GM18517 (cell line): Measurements from ENCODE around the gene PPP1R15B.
A peak's percentile ranks its signal among the peaks of the same experiment; 100 is the strongest.
"Not testable (repeated sequence)": the region's sequence is repeated elsewhere in the genome, so short reads cannot be mapped to it uniquely, and the experiment has no call there.

ENCODE experiments used
- ATAC-seq: cut with Tn5 transposase; IDR thresholded peaks from one replicate; pipeline ENCODE4 v1.9.1; 2021; ENCODE audit warnings: mild to moderate bottlenecking, moderate library complexity; ENCODE audit not compliant: unreplicated experiment

The PPP1R15B gene

DNA sequence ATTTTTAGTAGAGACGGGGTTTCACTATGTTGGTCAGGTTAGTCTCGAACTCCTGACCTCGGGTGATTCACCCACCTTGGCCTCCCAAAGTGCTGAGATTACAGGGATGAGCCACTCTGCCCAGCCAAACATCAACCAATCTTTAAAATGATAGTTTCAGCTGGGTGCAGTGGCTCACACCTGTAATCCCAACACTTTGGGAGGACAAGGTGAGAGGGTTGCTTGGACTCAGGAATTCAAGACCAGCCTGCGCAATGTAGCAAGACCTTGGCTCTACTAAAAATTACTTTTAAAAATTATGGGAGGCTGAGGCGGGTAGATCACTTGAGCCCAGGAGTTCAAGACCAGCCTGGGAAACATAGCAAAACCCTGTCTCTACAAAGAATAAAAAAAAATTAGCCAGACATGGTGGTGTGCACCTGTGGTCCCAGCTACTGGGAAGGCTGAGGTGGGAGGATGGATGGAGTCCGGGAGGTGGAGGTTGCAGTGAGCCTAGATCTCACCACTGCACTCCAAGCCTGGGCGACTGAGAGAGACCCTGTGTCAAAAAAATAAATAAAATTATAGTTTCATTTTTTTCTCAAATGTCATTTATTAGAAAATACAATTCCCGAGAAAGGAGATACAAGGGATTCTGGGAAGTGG, 10.6 kb upstream of the PPP1R15B start:
- not testable (repeated sequence) for ATAC-seq

DNA sequence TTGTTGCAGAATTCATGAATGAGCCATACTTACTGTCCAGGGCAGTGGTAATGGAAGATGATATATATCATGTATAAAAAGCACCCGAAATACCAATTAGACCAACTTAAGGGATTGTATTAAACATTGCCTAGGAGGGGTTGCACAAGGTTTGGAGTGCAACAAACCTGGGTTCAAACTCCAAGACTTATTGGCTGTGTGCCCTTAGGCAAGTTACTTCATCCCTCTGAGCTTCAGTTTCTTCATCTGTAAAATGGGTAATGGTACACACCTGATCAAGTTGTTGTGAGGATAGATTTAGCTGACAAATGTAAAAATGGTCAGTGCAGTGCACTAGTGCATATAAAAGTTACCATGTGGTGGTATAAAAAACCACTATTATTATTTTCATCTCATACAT, 9.8 kb upstream of the PPP1R15B start:
- ATAC-seq: no peak

DNA sequence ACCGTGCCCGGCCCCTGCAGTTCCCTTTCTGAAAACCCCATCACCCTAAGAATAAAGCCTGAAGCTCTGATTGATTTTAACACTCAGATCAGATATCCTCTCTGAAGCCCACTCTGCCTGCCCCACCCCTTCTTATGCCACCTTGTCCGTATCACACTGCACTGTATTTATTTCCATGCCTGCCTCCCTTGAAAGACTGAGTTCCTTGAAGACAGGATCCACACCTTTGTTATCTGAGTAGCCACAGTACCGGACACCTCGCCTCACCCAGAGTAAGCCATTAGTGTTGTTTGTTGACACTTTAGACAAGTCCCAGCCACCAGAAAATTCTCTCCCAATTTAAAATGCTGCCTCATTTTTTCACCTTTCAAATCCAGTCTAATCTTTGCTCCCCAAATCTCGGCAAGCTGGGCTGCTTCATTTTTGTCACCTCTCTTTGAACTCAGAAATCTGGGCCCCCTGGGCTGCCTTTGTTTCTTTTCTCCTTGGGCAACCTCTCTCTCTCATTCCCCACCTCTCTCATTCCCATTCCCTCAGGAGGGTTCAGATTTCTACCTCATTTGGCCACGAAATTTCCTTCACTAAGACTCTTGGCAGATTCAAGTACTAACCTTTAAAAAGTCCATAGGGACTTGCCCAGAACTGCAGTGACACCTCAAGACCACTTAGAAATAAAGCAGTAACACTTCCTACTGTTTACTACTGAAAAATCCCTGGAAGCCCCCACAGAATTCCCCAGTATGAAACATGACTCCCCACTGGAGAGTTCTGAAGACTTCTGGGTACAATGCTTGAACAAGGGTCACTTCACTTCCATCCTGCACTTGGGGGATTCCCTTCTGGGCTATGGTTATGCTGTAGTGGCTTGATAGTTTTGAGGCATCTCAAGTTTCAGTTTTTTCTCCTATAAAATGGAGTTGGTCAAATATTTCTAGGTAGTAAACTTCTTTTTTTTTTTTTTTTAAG, 8.7 kb upstream of the PPP1R15B start:
- ATAC-seq: no peak

DNA sequence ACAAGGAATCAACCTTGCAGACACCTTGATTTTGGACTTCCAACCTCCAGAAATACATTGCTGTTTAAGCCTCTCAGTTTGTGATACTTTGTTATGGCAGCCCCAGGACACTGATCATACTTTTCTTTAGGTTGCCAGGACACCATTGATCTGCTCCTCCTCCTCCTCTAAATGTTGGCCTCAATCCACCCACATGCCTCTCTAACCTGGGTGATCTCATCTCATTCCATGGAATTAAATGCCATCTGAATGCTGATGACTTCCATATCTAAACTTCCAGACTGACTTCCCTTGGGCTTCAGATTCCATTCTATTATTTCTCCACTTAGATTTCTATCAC, 7.4 kb upstream of the PPP1R15B start:
- ATAC-seq: no peak

DNA sequence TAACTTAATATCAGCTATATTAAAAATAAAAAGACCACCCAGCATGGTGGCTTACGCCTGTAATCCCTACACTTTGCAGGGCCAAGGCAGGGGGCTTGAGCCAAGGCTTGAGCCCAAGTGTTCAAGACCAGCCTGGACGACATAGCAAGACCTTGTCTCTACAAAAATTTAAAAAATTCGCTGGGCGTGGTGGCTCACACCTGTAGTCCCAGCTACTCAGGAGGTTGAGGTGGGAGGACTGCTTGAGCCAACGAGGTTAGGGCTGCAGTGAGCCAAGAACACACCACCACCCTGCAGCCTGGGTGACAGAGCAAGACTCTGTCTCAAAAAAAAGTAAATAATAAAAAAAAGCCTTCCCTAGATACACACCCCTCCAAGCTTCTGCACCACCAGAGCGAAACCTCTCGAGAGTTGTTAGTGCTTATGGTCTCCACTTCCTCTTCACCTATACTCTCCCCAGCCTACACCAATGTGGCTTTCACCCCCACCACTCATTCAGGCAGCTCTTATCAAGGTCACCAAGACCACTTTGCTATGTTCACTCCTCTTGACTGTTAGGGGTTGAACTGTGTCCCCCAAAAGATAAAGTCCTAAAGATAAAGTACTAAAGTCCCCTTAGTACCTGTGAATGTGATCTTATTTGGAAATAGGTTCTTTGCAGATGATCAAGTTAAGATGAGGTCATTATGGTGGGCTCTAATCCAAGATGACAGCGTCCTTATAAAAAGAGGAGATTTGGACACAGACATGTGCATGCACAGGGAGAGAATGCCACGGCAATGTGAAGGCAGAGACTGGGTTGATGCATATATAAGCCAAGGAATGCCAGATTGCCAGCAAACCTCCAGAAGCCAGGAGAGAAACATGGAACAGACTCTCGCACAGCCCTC, 6.8 kb upstream of the PPP1R15B start:
- ATAC-seq: peak; percentile 53

DNA sequence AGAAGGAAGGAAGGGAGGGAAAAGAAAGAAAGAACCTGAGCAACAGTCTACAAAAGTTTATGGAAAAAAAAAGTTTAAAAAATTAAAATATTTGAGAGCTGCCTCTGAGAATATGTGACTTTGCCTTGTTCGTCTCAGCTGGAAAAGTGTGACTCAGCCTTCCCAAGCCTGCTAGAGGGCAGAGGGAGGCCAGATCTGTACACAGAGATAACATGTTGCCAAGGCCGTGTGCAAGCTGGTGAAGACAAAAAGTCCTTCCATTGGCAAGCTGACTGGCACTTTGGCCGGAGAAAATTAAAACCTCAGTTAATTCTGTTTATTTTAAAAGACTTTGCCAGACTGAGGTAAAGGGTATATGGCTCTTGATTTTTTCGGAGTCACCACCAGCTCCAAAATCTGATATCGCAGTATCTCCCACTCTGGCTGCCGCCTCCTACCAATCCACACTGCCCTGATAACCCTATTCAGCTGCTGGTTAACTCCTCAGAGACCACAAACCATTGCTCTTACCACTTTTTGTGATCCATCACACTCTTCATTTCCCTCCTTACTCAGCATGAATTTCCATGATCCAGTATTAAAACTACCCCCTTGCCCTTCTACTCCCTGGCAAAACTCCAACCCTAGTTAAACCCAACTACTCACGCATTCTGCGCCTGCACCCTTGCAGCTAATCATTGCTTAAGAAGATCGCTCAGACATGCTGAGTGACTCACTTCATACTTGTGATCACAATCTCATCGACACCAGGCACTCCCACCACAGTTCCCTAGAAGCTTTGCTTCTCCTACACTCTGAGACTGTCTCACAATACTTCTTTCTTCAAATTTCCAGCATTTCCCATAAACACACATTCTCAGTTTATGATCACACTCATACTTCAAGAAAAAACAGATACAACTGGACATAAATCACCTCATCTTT, 5.7 kb upstream of the PPP1R15B start:
- no peak for ATAC-seq

DNA sequence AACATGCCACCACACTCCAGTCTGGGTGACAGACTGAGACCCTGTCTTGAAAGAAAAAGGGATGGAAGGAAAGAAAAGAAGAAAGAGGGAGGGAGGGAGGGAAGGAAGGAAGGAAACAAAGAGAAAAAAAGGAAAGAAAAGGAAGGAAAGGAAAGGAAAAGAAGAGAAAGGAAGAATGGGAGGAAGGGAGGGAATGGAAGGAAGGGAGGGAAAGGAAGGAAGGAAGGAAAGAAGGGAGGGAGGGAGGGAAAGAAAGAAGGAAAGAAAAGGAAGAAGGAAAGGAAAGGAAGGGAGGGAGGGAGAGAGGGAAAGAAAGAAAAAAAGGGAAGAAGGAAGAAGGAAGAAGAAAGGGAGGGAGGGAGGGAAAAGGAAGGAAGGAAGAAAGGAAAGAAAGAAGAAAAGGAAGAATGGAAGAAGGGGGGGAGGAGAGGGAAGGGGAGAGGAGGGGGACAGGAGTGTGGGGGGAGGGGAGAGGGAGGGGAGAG, 5.0 kb upstream of the PPP1R15B start:
- ATAC-seq: no peak

DNA sequence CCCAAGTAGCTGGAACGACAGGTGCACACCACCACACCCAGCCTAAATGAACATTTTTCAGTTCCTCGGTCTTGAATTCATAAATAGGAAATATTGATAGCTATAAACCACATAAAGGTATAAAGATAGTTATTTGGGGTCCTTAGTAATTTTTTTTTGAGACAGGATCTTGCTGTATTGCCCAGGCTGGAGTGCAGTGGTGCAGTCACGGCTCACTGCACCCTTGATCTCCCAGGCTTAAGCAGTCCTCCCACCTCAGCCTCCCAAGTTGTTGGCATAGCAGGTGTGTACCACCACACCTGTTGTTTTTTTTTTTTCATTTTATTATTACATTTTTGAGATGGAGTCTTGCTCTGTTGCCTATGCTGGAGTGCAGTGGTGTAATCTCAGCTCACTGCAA, 3.7 kb upstream of the PPP1R15B start:
- no peak for ATAC-seq

DNA sequence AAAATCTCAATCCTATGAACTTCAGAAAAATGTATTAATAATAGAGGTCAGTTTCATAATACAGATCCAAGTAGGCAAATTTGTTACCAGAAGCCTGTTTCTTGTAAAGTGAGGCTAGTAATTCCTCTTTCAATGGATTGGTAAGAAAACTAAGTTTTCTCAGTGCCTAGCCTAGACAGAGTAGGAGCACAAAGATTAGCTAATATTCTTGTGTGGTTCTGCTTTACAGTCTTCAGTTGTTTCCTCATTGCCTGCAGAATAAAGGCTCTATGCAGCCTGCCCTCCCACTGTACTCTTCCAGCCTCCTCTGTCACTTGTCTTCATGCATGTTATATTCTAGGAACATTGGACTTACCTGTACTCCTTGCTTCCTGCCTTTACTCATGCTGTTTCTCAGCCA, 2.4 kb upstream of the PPP1R15B start:
- ATAC-seq: no peak

DNA sequence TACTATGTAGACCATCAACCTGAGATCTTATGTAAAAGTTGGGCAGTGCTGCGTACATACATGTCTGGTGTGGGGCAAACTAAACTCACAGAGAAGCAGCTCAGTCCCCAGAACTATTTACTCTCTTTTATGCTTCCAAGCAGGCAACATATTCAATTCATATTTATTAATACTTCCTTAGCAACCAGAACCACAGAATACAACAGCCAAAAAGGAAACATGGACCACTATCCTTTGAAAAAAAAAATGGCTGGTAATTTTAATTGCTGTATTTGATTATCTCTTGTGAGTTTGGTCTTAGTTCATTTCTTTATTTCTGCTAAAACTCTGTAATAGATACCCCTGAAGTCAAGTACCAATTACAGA, 1.5 kb upstream of the PPP1R15B start:
- ATAC-seq: no peak

DNA sequence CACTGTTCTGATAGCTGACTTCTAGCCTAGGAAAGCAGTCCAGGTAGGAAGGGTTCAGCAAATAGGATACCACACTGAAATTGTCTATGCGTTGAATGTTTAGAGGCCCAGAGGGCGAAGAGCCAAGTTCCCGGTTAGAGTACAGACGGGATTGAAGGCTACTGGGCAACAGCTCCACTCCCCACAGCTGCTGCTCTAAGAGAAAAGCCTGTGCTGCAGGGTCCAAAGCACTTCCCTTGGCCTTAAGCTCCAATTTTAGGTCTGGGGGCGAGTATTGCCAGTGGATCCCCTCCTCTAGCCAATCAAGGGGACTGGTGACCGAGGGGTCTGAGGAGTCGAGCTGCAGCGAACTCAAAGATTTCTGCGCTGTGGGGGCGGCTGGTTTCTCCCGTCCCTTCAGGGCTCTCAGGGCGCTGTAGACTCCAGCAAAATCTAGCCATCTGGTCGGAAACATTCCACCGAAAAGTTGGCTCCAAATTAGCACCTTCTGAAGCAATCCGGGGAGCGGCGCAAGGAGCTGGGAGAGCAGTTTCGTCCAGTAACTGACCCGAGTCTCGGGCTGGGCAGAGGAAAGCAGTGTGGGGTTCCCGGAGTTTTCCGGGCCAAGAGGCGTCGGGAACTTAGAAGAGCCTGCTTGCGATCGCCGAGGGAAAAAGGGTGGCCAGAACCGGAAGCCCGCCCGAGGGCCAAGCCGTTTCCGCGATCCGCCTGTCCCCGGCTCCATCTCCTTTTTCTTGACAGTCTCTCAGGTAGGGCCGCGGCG, 748 bp downstream of the PPP1R15B start:
- peak; percentile 28 for ATAC-seq

DNA sequence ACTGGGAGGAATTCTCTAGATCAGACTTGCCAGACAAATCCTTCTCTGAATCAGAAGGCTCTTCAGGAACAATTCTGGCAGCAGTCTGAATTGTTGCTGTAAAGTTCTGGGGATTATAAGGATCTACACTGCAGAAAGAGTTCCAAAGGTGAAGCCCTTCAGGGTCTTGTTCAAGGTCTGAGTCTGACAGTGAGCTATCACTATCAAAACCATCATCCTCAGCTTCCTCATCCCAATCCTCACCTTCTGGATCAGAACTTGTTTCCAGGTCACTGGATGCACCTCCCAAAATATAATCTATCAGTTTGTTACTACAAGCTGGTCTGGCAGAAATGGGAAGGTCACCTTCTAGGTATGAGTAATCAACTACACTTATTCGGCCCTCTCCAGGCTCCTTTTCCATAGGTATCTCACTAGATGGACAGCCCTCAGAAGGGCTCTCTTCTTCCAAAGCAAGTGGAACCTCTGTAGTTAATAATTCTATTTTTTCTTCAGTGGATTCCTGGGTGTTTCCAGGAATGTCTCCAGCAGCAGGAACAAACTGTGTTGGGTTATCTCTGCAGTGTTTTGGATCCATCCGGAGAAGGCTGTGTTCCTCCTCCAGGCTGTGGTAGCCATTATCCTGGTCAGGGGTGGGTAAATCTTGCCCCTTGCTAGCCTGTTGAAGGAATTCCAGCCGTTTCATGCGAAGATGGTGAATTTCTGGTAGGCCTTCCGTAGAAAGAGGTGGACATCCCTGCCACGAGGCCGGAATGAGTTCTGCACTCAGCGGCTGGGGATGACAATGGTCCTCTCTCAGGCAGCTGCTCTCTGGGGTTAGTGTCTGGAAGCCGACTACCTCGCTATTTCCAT, 1.6 kb downstream of the PPP1R15B start:
- no peak for ATAC-seq

DNA sequence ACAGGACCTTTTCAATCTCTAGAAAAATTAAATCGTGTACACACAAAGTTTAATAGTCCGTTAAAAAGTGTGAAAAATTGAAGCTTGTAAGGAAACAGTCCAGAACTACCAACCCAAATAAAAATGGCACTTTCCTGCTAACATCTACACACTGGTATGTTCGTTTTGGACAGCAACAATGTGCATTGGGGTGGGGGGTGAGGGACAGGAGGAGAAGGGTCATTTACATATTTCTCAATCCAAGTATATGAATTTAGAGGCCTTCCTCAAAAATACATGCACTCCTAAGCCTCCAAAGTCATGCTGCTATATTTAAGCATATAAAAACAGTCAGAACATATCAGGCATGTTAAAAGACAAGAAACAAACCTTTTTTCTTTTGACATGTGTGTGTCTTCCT, 2.5 kb downstream of the PPP1R15B start:
- no peak for ATAC-seq

DNA sequence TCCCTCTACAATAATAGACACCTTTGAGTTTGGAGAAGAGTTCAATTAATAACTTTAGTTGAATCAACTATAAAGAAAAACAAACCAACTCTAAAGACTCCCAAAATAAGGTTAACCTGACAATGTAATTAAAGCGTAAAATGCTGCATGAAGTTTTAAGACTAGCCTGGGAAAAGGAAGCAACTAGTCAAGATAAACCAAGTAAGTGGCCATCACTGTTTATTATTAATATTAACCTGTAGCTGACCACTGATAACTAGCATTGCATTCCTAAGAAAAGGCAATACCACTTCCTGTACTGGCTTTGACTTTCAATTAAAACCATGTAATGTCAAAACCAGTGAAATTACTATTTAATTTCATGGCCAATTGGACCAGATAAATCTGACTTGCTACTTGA, 3.0 kb downstream of the PPP1R15B start:
- ATAC-seq: no peak

DNA sequence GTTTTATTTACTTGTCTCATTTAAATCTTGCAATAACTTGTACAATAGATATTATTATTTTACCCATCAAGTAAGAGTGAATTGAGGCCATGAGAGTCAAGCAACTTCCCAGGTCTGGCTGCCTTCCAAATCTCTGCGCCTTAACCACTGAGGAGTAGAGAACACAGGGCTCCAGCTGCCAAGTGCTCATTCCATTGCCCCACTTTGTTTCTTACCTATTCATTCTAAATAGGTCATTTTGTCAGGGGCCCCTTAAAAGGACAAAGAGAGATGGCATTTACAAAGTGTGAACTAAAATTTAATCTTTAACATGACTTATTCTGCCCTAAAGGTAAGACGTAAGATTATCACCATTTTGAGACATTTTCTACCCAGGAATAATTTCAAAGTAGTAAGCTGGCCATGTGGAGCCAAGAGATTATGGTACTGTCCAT, 3.5 kb downstream of the PPP1R15B start:
- no peak for ATAC-seq

DNA sequence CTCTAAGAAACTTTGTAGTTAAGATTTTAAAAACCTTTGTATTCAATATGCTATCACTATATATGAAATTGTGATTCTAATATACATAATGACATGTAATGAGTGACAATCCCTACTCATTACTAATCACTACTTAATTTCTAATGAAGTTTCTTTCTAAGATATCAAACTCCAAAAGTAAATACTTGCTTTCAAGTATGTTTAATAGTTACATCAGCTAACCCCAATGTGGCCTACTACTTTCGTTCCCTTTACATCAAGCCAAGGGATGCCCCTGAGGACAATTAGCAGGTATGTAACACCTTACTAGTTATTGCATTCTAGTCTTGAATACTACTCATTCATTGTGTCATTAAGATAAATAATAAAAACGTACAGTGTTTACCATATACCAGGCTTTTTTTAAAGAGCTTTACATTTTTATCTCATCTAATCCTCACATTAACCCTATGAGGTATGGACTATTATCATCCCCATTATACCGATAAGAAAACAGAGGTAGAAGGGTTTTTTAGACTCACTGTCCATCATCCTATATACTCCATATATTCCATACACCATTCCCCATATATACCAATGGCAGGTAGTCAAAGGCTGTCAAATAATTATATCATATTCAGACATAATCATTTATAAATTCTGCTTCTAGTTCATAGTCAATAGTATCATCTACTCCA, 4.2 kb downstream of the PPP1R15B start:
- no peak for ATAC-seq

DNA sequence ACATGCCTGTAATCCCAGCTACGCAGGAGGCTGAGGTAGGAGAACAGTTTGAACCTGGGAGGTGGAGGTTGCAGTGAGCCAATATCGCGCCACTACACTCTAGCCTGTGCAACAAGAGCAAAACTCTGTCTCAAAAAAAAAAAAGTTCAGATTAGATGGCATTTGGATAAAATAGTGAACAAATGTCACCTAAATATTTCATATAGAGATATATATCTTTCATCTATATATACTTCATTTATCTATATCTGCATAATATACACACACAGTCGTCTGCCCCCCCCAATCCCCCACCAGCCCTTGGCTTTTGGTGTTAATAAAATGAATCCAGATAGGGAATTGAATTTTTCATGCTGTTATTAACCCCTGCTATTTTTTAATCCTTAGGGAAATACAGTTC, 5.0 kb downstream of the PPP1R15B start:
- no peak for ATAC-seq

DNA sequence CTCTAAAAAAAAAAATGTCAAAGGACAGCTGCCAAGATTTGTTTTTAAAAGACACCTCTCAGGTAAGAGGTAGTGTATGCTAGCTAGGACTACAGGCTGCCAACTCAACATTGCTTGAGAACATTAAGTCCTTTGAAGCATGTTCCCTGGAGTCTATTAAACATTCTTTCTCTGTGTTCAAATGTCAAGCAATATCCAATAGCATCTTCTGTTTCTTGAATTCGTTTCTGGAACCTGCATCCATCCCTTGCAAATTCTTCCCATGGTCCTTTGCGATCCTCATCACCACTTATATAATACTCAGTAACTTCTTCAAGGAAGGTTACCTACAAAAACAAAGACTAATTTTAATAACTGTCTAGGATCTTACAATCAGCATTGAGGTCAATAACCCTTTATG, 5.6 kb downstream of the PPP1R15B start:
- ATAC-seq: no peak
